HG02610 (cell line): Measurements from ENCODE around the gene FAF1.
"Not testable (repeated sequence)": the region's sequence is repeated elsewhere in the genome, so short reads cannot be mapped to it uniquely, and the experiment has no call there.

ENCODE experiments used
- ATAC-seq: cut with Tn5 transposase; IDR thresholded peaks from one replicate; pipeline ENCODE4 v1.9.1; 2021; ENCODE audit warnings: mild to moderate bottlenecking, moderate library complexity; ENCODE audit not compliant: unreplicated experiment

FAF1 gene

DNA sequence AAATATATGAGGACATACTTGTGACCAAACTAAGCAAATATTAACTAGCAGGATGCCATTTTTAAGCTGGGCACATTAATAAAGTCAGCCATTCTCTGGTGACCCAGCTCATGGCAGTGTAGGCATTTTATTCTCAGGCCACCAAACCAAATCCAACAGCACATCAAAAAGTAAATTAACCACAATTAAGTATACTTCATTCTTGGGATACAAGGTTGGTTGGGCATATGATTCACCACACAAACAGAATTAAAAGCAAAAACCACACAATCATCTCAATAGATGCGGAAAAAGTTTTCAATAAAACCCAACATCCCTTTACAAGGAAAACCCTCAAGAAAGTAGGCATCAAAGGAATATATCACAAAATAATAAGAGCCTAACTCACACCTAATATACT lies 101.3 kb downstream of the FAF1 start:
- no peak for ATAC-seq

DNA sequence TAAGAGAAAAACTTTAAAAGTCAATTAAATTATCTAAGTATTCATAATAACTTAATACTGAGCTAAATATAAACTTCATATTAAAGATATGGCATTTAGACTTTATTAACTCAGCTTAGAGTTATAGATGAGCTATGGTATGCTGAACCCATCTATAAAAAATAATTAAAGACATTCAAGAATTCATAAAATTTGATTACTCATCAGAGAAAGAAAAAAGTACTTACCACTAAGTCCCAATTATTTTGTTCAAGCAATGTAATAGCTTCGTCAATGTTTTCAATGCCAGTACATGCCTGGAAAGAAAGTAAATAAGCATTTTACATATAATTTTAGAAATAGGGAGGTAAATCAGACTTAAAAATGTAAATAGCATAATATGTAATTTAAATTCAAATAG lies 102.4 kb downstream of the FAF1 start:
- ATAC-seq: no peak

DNA sequence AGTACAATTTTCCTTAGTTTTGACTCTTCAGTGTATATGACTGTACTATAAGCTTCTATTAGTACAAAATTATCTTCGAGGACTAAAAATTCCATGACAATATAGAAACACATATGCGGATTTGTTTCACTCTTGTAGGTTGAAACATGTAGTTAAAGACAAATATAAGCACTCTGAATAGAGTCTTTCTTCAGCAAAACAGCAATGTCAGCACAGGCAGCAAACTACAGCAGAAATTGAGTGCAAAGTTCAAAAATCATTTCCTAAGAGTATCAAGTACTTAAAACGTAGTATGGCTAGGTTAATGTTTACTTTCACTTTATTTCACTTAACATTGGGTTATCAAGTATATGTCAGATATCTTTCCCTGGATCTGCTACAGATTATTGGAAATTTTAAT lies 106.7 kb downstream of the FAF1 start:
- no peak for ATAC-seq

- ATAC-seq: no peak
Measured at GRCh38 chr1:50852889-50853288, 107.2 kb downstream of the FAF1 start.

GRCh38 chr1:50851466-50851865 lies 108.6 kb downstream of the FAF1 start:
- ATAC-seq: no peak

DNA sequence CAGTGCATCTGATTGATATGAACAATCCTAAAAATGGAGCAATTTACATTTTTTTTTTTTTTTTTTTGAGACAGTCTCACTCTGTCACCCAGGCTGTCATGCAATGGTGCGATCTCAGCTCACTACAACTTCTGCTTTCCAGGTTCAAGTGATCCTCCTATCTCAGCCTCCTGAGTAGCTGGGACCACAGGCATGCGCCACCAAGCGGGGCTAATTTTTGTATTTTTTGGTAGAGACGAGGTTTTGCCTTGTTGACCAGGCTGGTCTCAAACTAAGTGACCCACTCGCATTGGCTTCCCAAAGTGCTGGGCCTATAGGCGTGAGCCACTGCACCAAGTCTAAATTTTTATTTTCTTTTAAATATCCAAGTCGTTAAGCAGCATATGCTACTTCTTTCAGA lies 109.0 kb downstream of the FAF1 start:
- ATAC-seq: no peak

- no peak for ATAC-seq
Measured at GRCh38 chr1:50847303-50847702, 112.8 kb downstream of the FAF1 start.

GRCh38 chr1:50846224-50846839 lies 113.7 kb downstream of the FAF1 start:
- ATAC-seq: no peak

DNA sequence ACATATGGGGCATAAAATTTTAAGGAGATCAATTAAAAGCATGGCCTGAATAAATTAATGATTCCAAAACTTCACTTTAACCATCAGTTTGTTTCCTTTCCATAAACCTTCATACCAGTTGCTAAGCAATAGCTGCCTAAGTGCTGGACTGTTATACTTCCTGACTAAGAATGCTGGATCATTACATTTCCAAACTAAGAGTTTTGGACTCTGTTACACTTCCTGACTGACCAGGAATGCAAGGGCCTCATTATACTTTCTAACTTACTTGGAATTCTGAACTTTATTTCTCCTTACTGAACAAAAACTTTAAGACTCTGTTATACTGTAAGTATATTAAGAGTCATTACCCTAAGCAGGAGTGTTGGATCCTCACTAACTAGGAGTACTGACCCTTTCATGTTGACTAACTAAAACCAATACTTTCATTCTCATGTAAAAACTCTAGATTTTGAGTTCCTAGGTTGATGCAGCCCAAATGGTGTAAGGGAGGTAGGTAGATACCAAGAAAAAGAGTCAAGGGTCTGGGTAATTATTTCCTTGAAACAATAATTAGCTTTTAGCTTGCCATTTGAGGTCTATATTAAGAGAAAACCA lies 118.2 kb downstream of the FAF1 start:
- peak; percentile 53 for ATAC-seq

DNA sequence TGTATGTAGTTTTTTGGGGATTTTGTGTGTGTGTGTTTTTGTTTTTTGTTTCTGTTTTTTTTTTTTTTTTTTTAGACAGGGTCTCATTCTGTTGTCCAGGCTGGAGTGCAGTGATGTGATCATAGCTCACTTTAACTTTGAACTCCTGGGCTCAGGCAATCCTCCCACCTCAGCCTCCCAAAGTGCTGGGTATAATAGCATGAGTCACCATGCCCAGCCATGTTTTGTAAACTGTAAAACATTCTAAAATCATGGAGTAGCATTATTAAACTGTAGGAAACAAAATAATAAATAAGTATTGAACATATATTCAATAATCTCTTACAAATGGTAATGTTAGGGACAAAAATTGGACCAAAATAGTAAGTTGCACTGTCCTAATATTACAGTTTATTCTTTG lies 124.0 kb downstream of the FAF1 start:
- ATAC-seq: no peak

GRCh38 chr1:50833216-50833615 lies 126.9 kb downstream of the FAF1 start:
- no peak for ATAC-seq

DNA sequence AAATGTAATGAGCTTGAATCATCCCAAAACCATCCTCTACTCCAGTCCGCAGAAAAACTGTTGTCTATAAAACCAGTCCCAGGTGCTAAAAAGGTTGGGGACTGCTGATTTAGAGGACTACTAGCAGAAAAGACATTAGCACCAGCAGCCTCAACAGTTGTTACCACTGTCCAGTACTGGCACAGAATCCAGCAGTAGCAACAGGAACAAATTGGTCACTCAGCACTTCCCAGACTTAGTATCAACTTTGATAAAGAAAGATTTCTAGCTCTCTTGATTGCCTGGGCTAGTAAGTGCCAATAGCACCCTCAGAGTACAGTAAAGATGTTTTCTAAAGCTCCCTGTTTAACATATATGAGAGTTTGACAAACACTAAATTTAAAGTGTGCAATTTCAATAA lies 127.9 kb downstream of the FAF1 start:
- no peak for ATAC-seq

GRCh38 chr1:50831300-50832061 lies 128.6 kb downstream of the FAF1 start:
- no peak for ATAC-seq

- ATAC-seq: no peak
Measured at GRCh38 chr1:50830621-50831020, 129.4 kb downstream of the FAF1 start.

GRCh38 chr1:50829014-50829958 lies 130.8 kb downstream of the FAF1 start:
- ATAC-seq: no peak

GRCh38 chr1:50827546-50827945 lies 132.5 kb downstream of the FAF1 start:
- no peak for ATAC-seq

- ATAC-seq: not testable (repeated sequence)
Measured at GRCh38 chr1:50826792-50827191, 133.3 kb downstream of the FAF1 start.

DNA sequence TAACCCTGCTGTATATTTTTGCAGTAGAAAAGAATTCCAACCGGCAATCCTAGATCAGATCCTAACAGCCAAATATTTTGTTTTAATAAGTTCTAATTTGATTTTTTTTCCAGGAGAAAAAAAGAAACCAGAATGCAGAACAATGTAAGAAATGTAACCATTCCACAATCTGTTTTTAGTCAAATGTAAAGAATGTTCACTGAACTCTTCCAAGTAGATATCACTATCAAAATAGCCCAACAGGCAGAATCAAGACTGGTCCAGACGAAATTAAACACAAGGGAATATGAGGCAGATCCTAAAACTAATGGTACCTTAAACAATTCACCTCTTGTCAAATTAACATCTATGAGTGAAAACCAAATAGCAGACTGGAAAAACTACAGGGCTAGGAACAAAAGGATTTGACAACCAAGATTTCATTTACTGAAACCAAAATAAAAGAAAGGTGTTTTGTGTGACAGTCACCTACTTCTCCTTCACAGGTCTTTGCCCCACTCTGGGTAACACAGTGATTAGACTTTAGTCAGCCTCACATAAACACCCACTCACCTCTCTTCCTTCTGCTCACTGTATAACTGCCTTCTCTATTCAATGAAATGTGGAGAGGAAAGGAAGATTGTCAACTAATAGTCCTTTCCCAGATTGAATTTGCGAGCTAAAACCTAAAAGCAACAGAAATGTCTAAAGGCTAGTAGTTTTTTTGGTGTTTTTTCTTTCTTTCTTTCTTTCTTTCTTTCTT lies 137.9 kb downstream of the FAF1 start:
- ATAC-seq: no peak

- ATAC-seq: no peak
Measured at GRCh38 chr1:50820545-50820944, 139.5 kb downstream of the FAF1 start.

- ATAC-seq: no peak
Measured at GRCh38 chr1:50812346-50812745, 147.7 kb downstream of the FAF1 start.

DNA sequence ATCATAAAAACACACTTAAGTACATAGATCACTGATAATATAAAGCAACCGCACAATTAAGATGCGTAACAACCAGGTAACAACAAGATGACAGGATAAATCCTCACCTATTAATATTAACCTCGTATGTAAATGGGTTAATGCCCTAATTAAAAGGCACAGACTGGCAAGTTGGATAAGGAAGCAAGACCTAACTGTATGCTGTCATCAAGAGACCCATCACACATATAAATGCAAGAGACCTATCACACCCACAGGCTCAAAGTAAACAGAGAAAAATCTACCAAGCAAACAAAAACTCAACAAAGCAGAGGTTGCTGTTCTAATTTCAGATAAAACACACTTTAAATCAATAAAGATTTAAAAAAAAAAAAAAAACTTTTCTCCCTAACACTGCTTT lies 151.8 kb downstream of the FAF1 start:
- ATAC-seq: no peak
